Type B pancreatic cell (in vitro differentiated cells): ENCODE results near the gene PAQR5. TPM values are rescaled to one million over a fixed set of nuclear protein-coding genes. Genes with fewer than 3 reads are reported as not detected.
"Not testable (repeated sequence)": the region's sequence is repeated elsewhere in the genome, so short reads cannot be mapped to it uniquely, and the experiment has no call there.

Experiments
- DNase-seq: peaks from one replicate; pipeline ENCODE4 v3.0.0; 2021; ENCODE audit warnings: mixed read lengths; ENCODE audit not compliant: unreplicated experiment; ENCODE audit errors: extremely low spot score
- H3K27ac Mint-ChIP-seq: 2 replicates; pipeline ENCODE4 v1.8.0; 2021; ENCODE audit warnings: mild to moderate bottlenecking, mixed read lengths
- H3K27me3 Mint-ChIP-seq: 2 replicates; pipeline ENCODE4 v1.8.0; 2021; ENCODE audit warnings: mixed read lengths
- H3K36me3 Mint-ChIP-seq: 2 replicates; pipeline ENCODE4 v1.8.0; 2021; ENCODE audit warnings: mixed read lengths
- H3K4me1 Mint-ChIP-seq: one replicate; pipeline ENCODE4 v1.8.0; 2021; ENCODE audit warnings: mixed read lengths; ENCODE audit not compliant: unreplicated experiment
- H3K4me3 Mint-ChIP-seq: 2 replicates; pipeline ENCODE4 v1.8.0; 2021; ENCODE audit warnings: mild to moderate bottlenecking, mixed read lengths
- H3K9me3 Mint-ChIP-seq: 2 replicates; pipeline ENCODE4 v1.8.0; 2021; ENCODE audit warnings: mixed read lengths
- CTCF ChIP-seq: fragments of 200-600 bp; sonication (generic); conservative IDR thresholded peaks from 2 replicates; pipeline ENCODE4 v1.5.0; 2021; ENCODE audit warnings: antibody characterized with exemption, mild to moderate bottlenecking
- total RNA-seq: library from RNA; stranded (reverse); gene quantifications from 2 replicates; pipeline ENCODE4 v1.2.1, GENCODE V29; 2021; ENCODE audit warnings: low replicate concordance

PAQR5 gene
- total RNA-seq, 1 donor from 2014 or later, result 7.8 TPM

GRCh38 chr15:69328739-69329138 is 30.0 kb downstream of the PAQR5 start:
- no peak for TF ChIP-seq CTCF
- peaks cover 4% of the 10 kb centered on the region for H3K9me3 Mint-ChIP-seq
- H3K36me3 Mint-ChIP-seq, result peaks cover 3% of the 10 kb centered on the region
- no peaks in the 10 kb centered on the region for H3K27me3 Mint-ChIP-seq
- no peak for DNase-seq
- peak overlapping the region; percentile 35 for H3K4me3 Mint-ChIP-seq
- H3K27ac Mint-ChIP-seq, result peak overlapping the region; percentile 96
- H3K4me1 Mint-ChIP-seq, result peaks cover 18% of the 10 kb centered on the region

- peaks cover 7% of the 10 kb centered on the region for H3K36me3 Mint-ChIP-seq
- TF ChIP-seq CTCF, result no peak
- peaks cover 5% of the 10 kb centered on the region for H3K9me3 Mint-ChIP-seq
- DNase-seq, result no peak
- no peak overlapping the region for H3K4me3 Mint-ChIP-seq
- H3K27ac Mint-ChIP-seq, result no peak overlapping the region
- no peaks in the 10 kb centered on the region for H3K4me1 Mint-ChIP-seq
- H3K27me3 Mint-ChIP-seq, result no peaks in the 10 kb centered on the region
Measured at GRCh38 chr15:69337138-69337537, 38.4 kb downstream of the PAQR5 start.

- H3K4me1 Mint-ChIP-seq, result peaks cover 14% of the 10 kb centered on the region
Measured at GRCh38 chr15:69338535-69339213, 40.0 kb downstream of the PAQR5 start.

GRCh38 chr15:69339214-69339543 is 40.5 kb downstream of the PAQR5 start:
- H3K36me3 Mint-ChIP-seq, H3K27me3 Mint-ChIP-seq, DNase-seq, H3K9me3 Mint-ChIP-seq, H3K27ac Mint-ChIP-seq: not testable (repeated sequence)
- Mint-ChIP-seq H3K4me3 (peak overlapping the region; percentile 49), H3K4me1 (peaks cover 15% of the 10 kb centered on the region)

More at GRCh38 chr15:69338535-69339213, 40.0 kb downstream of the PAQR5 start:
- Mint-ChIP-seq H3K4me3 (peak overlapping the region; percentile 49), H3K36me3 (peaks cover 7% of the 10 kb centered on the region), H3K9me3 (peaks cover 5% of the 10 kb centered on the region), H3K27me3 (no peaks in the 10 kb centered on the region), H3K27ac (peak overlapping the region; percentile 37)
- DNase-seq, result no peak
- no peak for TF ChIP-seq CTCF

GRCh38 chr15:69340243-69340900 is 41.7 kb downstream of the PAQR5 start:
- no peak overlapping the region for H3K4me3 Mint-ChIP-seq
- H3K36me3 Mint-ChIP-seq, result peaks cover 3% of the 10 kb centered on the region
- no peaks in the 10 kb centered on the region for H3K27me3 Mint-ChIP-seq
- no peak for DNase-seq
- no peak for TF ChIP-seq CTCF
- H3K27ac Mint-ChIP-seq, result no peak overlapping the region
- H3K4me1 Mint-ChIP-seq, result peaks cover 15% of the 10 kb centered on the region
- H3K9me3 Mint-ChIP-seq, result no peaks in the 10 kb centered on the region

- TF ChIP-seq CTCF, result no peak
- peaks cover 15% of the 10 kb centered on the region for H3K4me1 Mint-ChIP-seq
- peaks cover 3% of the 10 kb centered on the region for H3K36me3 Mint-ChIP-seq
- H3K4me3 Mint-ChIP-seq, result no peak overlapping the region
- no peaks in the 10 kb centered on the region for H3K27me3 Mint-ChIP-seq
- H3K9me3 Mint-ChIP-seq, result no peaks in the 10 kb centered on the region
- no peak overlapping the region for H3K27ac Mint-ChIP-seq
- no peak for DNase-seq
Measured at GRCh38 chr15:69341356-69341755, 42.6 kb downstream of the PAQR5 start.
